RWPE2 (cell line): ENCODE measurements around the gene FHL5.

Source experiments
- ATAC-seq: fragments of 200-7000 bp; cut with Tn5 transposase; 3 replicates; pipeline ENCODE4 v1.9.1; 2021; ENCODE audit warnings: low read depth
- DNase-seq: peaks from one replicate; pipeline ENCODE4 v3.0.0-alpha.2; 2020; ENCODE audit warnings: low spot score
- H3K27ac ChIP-seq: fragments of 450-650 bp; 2 replicates; pipeline ENCODE4 v1.5.1; 2017; ENCODE audit warnings: mild to moderate bottlenecking; ENCODE audit not compliant: poor library complexity, severe bottlenecking
- H3K27me3 ChIP-seq: fragments of 250-450 bp; sonication (Bioruptor Pico); 2 replicates; pipeline ENCODE4 v1.5.1; 2021; ENCODE audit warnings: mild to moderate bottlenecking, moderate library complexity; ENCODE audit not compliant: insufficient read depth, poor library complexity, severe bottlenecking
- H3K36me3 ChIP-seq: fragments of 250-450 bp; sonication (Bioruptor Pico); 2 replicates; pipeline ENCODE4 v1.5.1; 2020; ENCODE audit warnings: low read depth, mild to moderate bottlenecking, moderate library complexity
- H3K4me1 ChIP-seq: fragments of 250-450 bp; sonication (Bioruptor Pico); 2 replicates; pipeline ENCODE4 v1.5.1; 2021; ENCODE audit warnings: mild to moderate bottlenecking, moderate library complexity; ENCODE audit not compliant: insufficient read depth, poor library complexity, severe bottlenecking
- H3K4me3 ChIP-seq: fragments of 250-450 bp; sonication (Bioruptor Pico); 2 replicates; pipeline ENCODE4 v1.5.1; 2021; ENCODE audit warnings: mild to moderate bottlenecking, moderate library complexity; ENCODE audit not compliant: severe bottlenecking
- H3K9me3 ChIP-seq: fragments of 250-450 bp; sonication (Bioruptor Pico); 2 replicates; pipeline ENCODE4 v1.5.1; 2021; ENCODE audit warnings: mild to moderate bottlenecking, moderate library complexity; ENCODE audit not compliant: severe bottlenecking
- CTCF ChIP-seq: fragments of 450-650 bp; IDR thresholded peaks from one replicate; pipeline ENCODE4 v1.5.1; 2017; ENCODE audit warnings: mild to moderate bottlenecking, moderate library complexity; ENCODE audit not compliant: poor library complexity, severe bottlenecking

FHL5 gene

GRCh38 chr6:96562886-96563285, at the start of gene FHL5:
Gene FHL5 (plus strand): TSS chr6:96563128. CDS start chr6:96603614, 40,486 bp downstream.
- no peak for DNase-seq
- no peak for ATAC-seq
- no peak within 1 kb of the TSS for H3K4me3 ChIP-seq

GRCh38 chr6:96520171-96521115, 42.5 kb upstream of the FHL5 start:
- ATAC-seq: peak; percentile 47
- TF ChIP-seq CTCF: no peak
- no peak for DNase-seq
- H3K36me3 ChIP-seq: peaks cover 22% of the 10 kb centered on the region
- H3K9me3 ChIP-seq: no peaks in the 10 kb centered on the region
- H3K4me1 ChIP-seq: peaks cover 13% of the 10 kb centered on the region
- peak overlapping the region; percentile 62 for H3K27ac ChIP-seq
- no peaks in the 10 kb centered on the region for H3K27me3 ChIP-seq
- peak overlapping the region; percentile 80 for H3K4me3 ChIP-seq

More at GRCh38 chr6:96562886-96563285, at the start of gene FHL5:
- Histone ChIP-seq H3K27ac (no peak within 1 kb of the TSS), H3K9me3 (no peaks in the 10 kb centered on the region), H3K4me1 (no peaks in the 10 kb centered on the region), H3K27me3 (peaks cover 3% of the 10 kb centered on the region), H3K36me3 (no peaks in the 10 kb centered on the region)
- TF ChIP-seq CTCF: no peak

- peak; percentile 17 for ATAC-seq
Observed at GRCh38 chr6:96521306-96521643, 41.7 kb upstream of the FHL5 start.

GRCh38 chr6:96521644-96522464, 41.1 kb upstream of the FHL5 start, which contains the start of gene UFL1:
Gene UFL1 (plus strand): TSS chr6:96521806. CDS start chr6:96521874, 68 bp downstream.
- DNase-seq (peak; percentile 95), ATAC-seq (peak; percentile 95)
- Histone ChIP-seq H3K36me3 (peaks cover 36% of the 10 kb centered on the region), H3K27me3 (no peaks in the 10 kb centered on the region), H3K27ac (peak within 1 kb of the TSS; percentile 62), H3K9me3 (no peaks in the 10 kb centered on the region), H3K4me3 (peak within 1 kb of the TSS; percentile 80), H3K4me1 (peaks cover 13% of the 10 kb centered on the region)
- no peak for TF ChIP-seq CTCF

More at GRCh38 chr6:96521306-96521643, 41.7 kb upstream of the FHL5 start:
- no peak for TF ChIP-seq CTCF
- H3K9me3 ChIP-seq: no peaks in the 10 kb centered on the region
- H3K27me3 ChIP-seq: no peaks in the 10 kb centered on the region
- peak overlapping the region; percentile 62 for H3K27ac ChIP-seq
- peaks cover 13% of the 10 kb centered on the region for H3K4me1 ChIP-seq
- H3K36me3 ChIP-seq: peaks cover 30% of the 10 kb centered on the region
- H3K4me3 ChIP-seq: peak overlapping the region; percentile 80
- DNase-seq: no peak
